MCF 10A (cell line): ENCODE data around the gene CDC42SE2. TPM values are rescaled to one million over a fixed set of nuclear protein-coding genes. Genes with fewer than 3 reads are reported as not detected.
"Not testable (repeated sequence)": the region's sequence is repeated elsewhere in the genome, so short reads cannot be mapped to it uniquely, and the experiment has no call there.

Experiments
- BruUV-seq: library from RNA; stranded (reverse); fragments of 400-500 nt; replicated peaks from 2 replicates; lab custom pipeline; 2021; lab: Mats Ljungman, UMichigan
- CTCF ChIA-PET: fragments of 300-600 bp; sonication (Branson Sonifier 250); formaldehyde crosslinking; extraction: SDS; loops from one replicate; lab custom pipeline; 2021; ENCODE audit warnings: antibody characterized with exemption, inconsistent platforms; lab: Yijun Ruan, JAX
- POLR2A ChIA-PET: fragments of 300-600, 350-650 bp; sonication (Branson Sonifier 250); formaldehyde crosslinking; extraction: SDS; loops from one replicate; lab custom pipeline; 2020; ENCODE audit warnings: antibody characterized with exemption, inconsistent platforms; lab: Yijun Ruan, JAX
- DNase-seq: peaks from one replicate; pipeline ENCODE4 v3.0.0-alpha.2; 2018; ENCODE audit not compliant: unreplicated experiment
- H3K27ac Mint-ChIP-seq: one replicate; pipeline ENCODE4 v1.8.0; 2022; ENCODE audit warnings: mild to moderate bottlenecking, low read depth, mixed read lengths; ENCODE audit not compliant: unreplicated experiment
- H3K27me3 Mint-ChIP-seq: one replicate; pipeline ENCODE4 v1.8.0; 2022; ENCODE audit warnings: mixed read lengths; ENCODE audit not compliant: insufficient read depth, unreplicated experiment
- H3K36me3 Mint-ChIP-seq: one replicate; pipeline ENCODE4 v1.8.0; 2022; ENCODE audit warnings: mild to moderate bottlenecking, moderate library complexity, mixed read lengths; ENCODE audit not compliant: insufficient read depth, unreplicated experiment
- H3K4me1 Mint-ChIP-seq: one replicate; pipeline ENCODE4 v1.8.0; 2022; ENCODE audit warnings: mixed read lengths; ENCODE audit not compliant: insufficient read depth, unreplicated experiment
- H3K4me3 Mint-ChIP-seq: one replicate; pipeline ENCODE4 v1.8.0; 2022; ENCODE audit warnings: mild to moderate bottlenecking, moderate library complexity, mixed read lengths; ENCODE audit not compliant: unreplicated experiment
- H3K9me3 Mint-ChIP-seq: one replicate; pipeline ENCODE4 v1.8.0; 2022; ENCODE audit warnings: mixed read lengths; ENCODE audit not compliant: unreplicated experiment
- CTCF ChIP-seq: fragments of 200-600 bp; IDR thresholded peaks from one replicate; pipeline ENCODE4 v1.8.0; 2022; ENCODE audit warnings: antibody characterized with exemption, mild to moderate bottlenecking; ENCODE audit not compliant: unreplicated experiment
- intact Hi-C: fragments of 100-400 bp; cut with micrococcal nuclease; formaldehyde crosslinking; loops from 2 replicates; pipeline ENCODE4 v1.14.1; 2022
- total RNA-seq: library from RNA; stranded (reverse); gene quantifications from 2 replicates; pipeline ENCODE4 v1.2.3, GENCODE V29; 2022

The CDC42SE2 gene
- total RNA-seq, 1 experiment from 2014 or later = 71.0 TPM

DNA sequence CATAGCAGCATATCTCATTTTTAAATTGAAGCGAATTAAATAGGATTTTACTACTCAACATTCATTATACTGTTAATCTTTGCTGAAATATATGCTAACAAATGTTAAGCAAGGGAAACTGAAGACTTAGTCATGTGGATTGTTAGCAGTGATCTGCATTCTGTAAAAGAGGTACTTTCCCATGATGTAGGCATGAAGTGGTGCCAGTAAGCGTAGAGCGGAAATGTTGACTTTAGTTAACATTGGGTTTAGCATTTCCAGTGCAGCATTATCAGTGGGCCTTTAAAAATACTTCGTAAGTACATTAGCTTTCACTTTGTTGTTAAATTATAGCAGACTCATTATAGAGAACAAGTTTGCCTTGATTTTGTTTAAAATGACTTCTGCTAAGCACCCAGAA is 130.3 kb downstream of the CDC42SE2 start:
- Mint-ChIP-seq H3K9me3 (no peaks in the 10 kb centered on the region), H3K27me3 (no peaks in the 10 kb centered on the region), H3K4me1 (peaks cover 4% of the 10 kb centered on the region), H3K4me3 (no peak overlapping the region), H3K36me3 (peaks cover 99% of the 10 kb centered on the region), H3K27ac (peak overlapping the region; percentile 39)
- TF ChIP-seq CTCF = no peak
- intact Hi-C loops = no loop called here
- TSS peak; percentile 18 for BruUV-seq
- POLR2A ChIA-PET = no interaction called here
- DNase-seq = no peak
- CTCF ChIA-PET = interaction anchor here (3.0 kb wide), 1 partner anchor 12 kb away, joined by 17 read pairs; no protein-coding TSS in a partner anchor

DNA sequence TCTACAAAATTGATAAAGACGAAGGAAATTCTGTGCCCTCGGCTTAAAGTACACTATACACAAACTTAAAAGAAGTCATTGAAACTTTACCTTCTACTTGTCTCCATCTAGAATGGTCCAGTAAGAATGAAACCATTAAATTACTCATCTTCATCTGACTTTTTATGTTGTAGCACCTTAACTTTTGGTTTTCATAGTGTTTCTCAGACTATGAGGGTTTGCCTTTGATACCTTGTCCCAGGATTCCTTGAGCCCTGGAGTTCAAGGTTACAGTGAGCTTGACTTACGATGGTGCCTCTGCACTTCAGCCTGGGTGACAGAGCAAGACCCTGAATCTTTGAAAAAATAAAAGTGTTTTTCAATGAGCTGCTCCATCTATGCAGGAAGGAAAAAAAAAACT is 132.2 kb downstream of the CDC42SE2 start:
- Mint-ChIP-seq H3K4me3 (no peak overlapping the region), H3K9me3 (peaks cover 6% of the 10 kb centered on the region), H3K27me3 (no peaks in the 10 kb centered on the region), H3K36me3 (peaks cover 94% of the 10 kb centered on the region), H3K27ac (peak overlapping the region; percentile 33), H3K4me1 (peaks cover 4% of the 10 kb centered on the region)
- CTCF ChIA-PET = interaction anchor here (3.0 kb wide), 1 partner anchor 14 kb away, joined by 17 read pairs; no protein-coding TSS in a partner anchor
- BruUV-seq = no TSS peak
- POLR2A ChIA-PET = interaction anchor here (1.0 to 2.4 kb wide), 6 partner anchors 11 to 240 kb away, joined by 3 to 9 read pairs (median 4); partner anchors contain the start of gene CDC42SE2
- no peak for DNase-seq
- TF ChIP-seq CTCF = no peak
- intact Hi-C loops = no loop called here

GRCh38 chr5:131396630-131397273 is 132.9 kb downstream of the CDC42SE2 start:
- intact Hi-C loops = no loop called here

DNA sequence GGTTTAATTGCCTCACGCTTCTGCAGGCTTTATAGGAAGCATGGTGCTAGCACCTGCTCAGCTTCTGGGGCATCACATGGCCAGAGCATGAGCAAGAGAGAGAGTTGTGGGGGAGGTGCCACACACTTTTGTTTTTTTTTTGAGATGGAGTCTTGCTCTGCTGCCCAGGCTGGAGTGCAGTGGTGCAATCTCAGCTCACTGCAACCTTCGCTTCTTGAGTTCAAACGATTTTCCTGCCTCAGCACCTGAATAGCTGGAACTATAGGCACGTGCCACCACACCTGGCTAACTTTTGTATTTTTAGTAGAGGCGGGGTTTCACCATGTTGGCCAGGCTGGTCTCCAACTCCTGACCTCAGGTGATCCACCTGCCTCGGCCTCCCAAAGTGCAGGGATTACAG is 135.2 kb downstream of the CDC42SE2 start:
- intact Hi-C loops, H3K27ac Mint-ChIP-seq, H3K4me1 Mint-ChIP-seq, BruUV-seq, DNase-seq, CTCF ChIA-PET, H3K27me3 Mint-ChIP-seq, H3K4me3 Mint-ChIP-seq: not testable (repeated sequence)
- POLR2A ChIA-PET = interaction anchor here (0.7 kb wide), 1 partner anchor 9 kb away, joined by 3 read pairs; no protein-coding TSS in a partner anchor
- Mint-ChIP-seq H3K9me3 (peaks cover 22% of the 10 kb centered on the region), H3K36me3 (peaks cover 89% of the 10 kb centered on the region)

More at GRCh38 chr5:131396630-131397273, 132.9 kb downstream of the CDC42SE2 start:
- Mint-ChIP-seq H3K4me3 (no peak overlapping the region), H3K4me1 (peaks cover 4% of the 10 kb centered on the region), H3K27ac (peak overlapping the region; percentile 44), H3K36me3 (peaks cover 90% of the 10 kb centered on the region), H3K27me3 (no peaks in the 10 kb centered on the region), H3K9me3 (peaks cover 9% of the 10 kb centered on the region)
- POLR2A ChIA-PET = interaction anchor here (1.0 to 2.4 kb wide), 6 partner anchors 10 to 241 kb away, joined by 3 to 9 read pairs (median 4); partner anchors contain the start of gene CDC42SE2
- DNase-seq = no peak
- no TSS peak for BruUV-seq
- no peak for TF ChIP-seq CTCF
- CTCF ChIA-PET = interaction anchor here (1.0 to 3.0 kb wide), 2 partner anchors 15 to 19 kb away, joined by 4 to 17 read pairs; no protein-coding TSS in a partner anchor
